ENCODE data around the gene EYS. TPM values are rescaled to one million over a fixed set of nuclear protein-coding genes. Genes with fewer than 3 reads are reported as not detected.

Gene EYS
- total RNA-seq, 1 experiment from 2014 or later = not detected

DNA sequence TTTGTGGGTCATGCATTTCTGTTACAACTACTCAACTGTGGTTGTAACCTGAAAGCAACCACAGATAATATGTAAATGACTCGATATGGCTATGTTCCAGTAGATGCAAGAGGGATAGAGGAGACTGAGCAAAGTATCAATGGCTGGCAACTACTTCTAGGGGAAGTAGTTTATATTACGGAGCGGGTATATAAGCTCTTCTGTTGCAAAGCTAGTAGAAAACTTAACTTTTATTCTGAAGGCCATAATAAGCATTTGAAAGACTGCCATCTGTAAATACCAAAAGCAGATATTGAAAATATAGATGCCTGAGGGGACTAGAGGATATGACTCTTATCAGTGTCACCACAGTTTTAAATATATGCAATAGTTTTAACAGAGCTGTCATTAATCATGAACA lies 1416.2 kb downstream of the EYS start (continued):
- no peak for TF ChIP-seq EGR1 (IDR thresholded peaks at IDR 0.05; ENCODE audit: low read depth)
- TF ChIP-seq POLR2AphosphoS5 (IDR thresholded peaks at IDR 0.05; ENCODE audit: low read depth, low read length) = no peak
- TF ChIP-seq JUND (IDR thresholded peaks at IDR 0.05) = no peak
- no peak for TF ChIP-seq YY1 (IDR thresholded peaks at IDR 0.05; ENCODE audit: extremely low read depth, insufficient replicate concordance, low read depth, low read length)
- TF ChIP-seq RAD21 (IDR thresholded peaks at IDR 0.05; ENCODE audit: low read depth) = no peak
- TF ChIP-seq ZFX (IDR thresholded peaks at IDR 0.05) = no peak

DNA sequence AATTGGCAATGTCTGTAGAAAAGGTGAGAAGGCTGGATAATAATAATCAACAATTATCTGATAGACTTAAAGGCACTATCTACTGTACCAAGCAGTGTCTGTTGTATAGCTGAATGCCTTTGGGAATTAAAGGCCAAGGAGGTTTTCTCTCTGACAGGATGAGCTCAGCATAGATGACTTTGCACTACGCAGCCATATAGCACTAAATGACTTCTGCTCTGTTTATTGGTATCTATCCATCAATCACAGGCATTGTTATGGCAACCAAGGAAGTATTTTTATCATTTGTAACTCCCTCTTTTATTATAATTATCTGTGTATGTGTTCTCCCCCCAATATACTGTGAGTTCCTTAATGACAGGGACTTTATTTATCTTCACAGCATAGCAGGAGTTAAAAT lies 1417.1 kb downstream of the EYS start:
- CTCF ChIA-PET = no interaction called here
- H2AFZ ChIP-seq (ENCODE audit: low read depth, low read length, poor library complexity, severe bottlenecking) = no peak overlapping the region
- ATAC-seq = no peak
- no peak overlapping the region for H3K4me2 ChIP-seq (ENCODE audit: low read length)
- H3K27ac ChIP-seq (ENCODE audit: low read depth, low read length) = no peak overlapping the region
- no peaks in the 10 kb centered on the region for H3K4me1 ChIP-seq (ENCODE audit: control insufficient read depth in 1 of 2, insufficient read depth in 2 of 2, low read length in 2 of 2)
- TF ChIP-seq, protein P1, sequence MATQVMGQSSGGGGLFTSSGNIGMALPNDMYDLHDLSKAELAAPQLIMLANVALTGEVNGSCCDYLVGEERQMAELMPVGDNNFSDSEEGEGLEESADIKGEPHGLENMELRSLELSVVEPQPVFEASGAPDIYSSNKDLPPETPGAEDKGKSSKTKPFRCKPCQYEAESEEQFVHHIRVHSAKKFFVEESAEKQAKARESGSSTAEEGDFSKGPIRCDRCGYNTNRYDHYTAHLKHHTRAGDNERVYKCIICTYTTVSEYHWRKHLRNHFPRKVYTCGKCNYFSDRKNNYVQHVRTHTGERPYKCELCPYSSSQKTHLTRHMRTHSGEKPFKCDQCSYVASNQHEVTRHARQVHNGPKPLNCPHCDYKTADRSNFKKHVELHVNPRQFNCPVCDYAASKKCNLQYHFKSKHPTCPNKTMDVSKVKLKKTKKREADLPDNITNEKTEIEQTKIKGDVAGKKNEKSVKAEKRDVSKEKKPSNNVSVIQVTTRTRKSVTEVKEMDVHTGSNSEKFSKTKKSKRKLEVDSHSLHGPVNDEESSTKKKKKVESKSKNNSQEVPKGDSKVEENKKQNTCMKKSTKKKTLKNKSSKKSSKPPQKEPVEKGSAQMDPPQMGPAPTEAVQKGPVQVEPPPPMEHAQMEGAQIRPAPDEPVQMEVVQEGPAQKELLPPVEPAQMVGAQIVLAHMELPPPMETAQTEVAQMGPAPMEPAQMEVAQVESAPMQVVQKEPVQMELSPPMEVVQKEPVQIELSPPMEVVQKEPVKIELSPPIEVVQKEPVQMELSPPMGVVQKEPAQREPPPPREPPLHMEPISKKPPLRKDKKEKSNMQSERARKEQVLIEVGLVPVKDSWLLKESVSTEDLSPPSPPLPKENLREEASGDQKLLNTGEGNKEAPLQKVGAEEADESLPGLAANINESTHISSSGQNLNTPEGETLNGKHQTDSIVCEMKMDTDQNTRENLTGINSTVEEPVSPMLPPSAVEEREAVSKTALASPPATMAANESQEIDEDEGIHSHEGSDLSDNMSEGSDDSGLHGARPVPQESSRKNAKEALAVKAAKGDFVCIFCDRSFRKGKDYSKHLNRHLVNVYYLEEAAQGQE (IDR thresholded peaks at IDR 0.05; ENCODE audit: low read depth) = no peak
- TF ChIP-seq FOSL1 (IDR thresholded peaks at IDR 0.05; ENCODE audit: low read depth) (no peak), POLR2A (IDR thresholded peaks at IDR 0.05; ENCODE audit: borderline replicate concordance, extremely low read depth, insufficient read depth, insufficient read length) (no peak), SRF (IDR thresholded peaks at IDR 0.05; ENCODE audit: low read depth) (no peak), EGR1 (IDR thresholded peaks at IDR 0.05; ENCODE audit: low read depth) (no peak), EZH2 (IDR thresholded peaks at IDR 0.05) (no peak), JUND (IDR thresholded peaks at IDR 0.05) (no peak), EZH2phosphoT487 (IDR thresholded peaks at IDR 0.05; ENCODE audit: borderline replicate concordance) (no peak), CEBPB (IDR thresholded peaks at IDR 0.05; ENCODE audit: low read depth) (no peak), TCF7L2 (IDR thresholded peaks at IDR 0.05; ENCODE audit: borderline replicate concordance, extremely low read depth, insufficient read depth, insufficient read length) (no peak), SIN3A (IDR thresholded peaks at IDR 0.05; ENCODE audit: low read depth) (no peak), SP1 (IDR thresholded peaks at IDR 0.05; ENCODE audit: low read depth) (no peak), CBX3 (IDR thresholded peaks at IDR 0.05; ENCODE audit: low read depth) (no peak)
- TF ChIP-seq, protein P2, sequence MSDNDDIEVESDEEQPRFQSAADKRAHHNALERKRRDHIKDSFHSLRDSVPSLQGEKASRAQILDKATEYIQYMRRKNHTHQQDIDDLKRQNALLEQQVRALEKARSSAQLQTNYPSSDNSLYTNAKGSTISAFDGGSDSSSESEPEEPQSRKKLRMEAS (IDR thresholded peaks at IDR 0.05) = no peak
- TF ChIP-seq, protein P3, sequence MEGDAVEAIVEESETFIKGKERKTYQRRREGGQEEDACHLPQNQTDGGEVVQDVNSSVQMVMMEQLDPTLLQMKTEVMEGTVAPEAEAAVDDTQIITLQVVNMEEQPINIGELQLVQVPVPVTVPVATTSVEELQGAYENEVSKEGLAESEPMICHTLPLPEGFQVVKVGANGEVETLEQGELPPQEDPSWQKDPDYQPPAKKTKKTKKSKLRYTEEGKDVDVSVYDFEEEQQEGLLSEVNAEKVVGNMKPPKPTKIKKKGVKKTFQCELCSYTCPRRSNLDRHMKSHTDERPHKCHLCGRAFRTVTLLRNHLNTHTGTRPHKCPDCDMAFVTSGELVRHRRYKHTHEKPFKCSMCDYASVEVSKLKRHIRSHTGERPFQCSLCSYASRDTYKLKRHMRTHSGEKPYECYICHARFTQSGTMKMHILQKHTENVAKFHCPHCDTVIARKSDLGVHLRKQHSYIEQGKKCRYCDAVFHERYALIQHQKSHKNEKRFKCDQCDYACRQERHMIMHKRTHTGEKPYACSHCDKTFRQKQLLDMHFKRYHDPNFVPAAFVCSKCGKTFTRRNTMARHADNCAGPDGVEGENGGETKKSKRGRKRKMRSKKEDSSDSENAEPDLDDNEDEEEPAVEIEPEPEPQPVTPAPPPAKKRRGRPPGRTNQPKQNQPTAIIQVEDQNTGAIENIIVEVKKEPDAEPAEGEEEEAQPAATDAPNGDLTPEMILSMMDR (IDR thresholded peaks at IDR 0.05 in 2 of 3, conservative IDR thresholded peaks at IDR 0.05 in 1 of 3; ENCODE audit: borderline replicate concordance in 1 of 3, insufficient read depth in 1 of 3, low read depth in 2 of 3, low read length in 2 of 3) = no peak
- no TSS peak for BruUV-seq (replicated peaks)
- no peaks in the 10 kb centered on the region for H4K20me1 ChIP-seq (ENCODE audit: insufficient read depth)
- no peak overlapping the region for H3K4me3 ChIP-seq (replicated peaks in 1 of 2; ENCODE audit: low read depth in 1 of 2, low read length in 2 of 2)
- RAD21 ChIA-PET (ENCODE audit: low non-redundant PET in 1 of 2, low total read pairs in 2 of 2, uncharacterized antibody in 2 of 2, unreplicated experiment in 2 of 2) = no interaction called here
- H3K79me2 ChIP-seq (ENCODE audit: insufficient read depth, low read length) = no peaks in the 10 kb centered on the region
- H3K36me3 ChIP-seq (ENCODE audit: control insufficient read depth in 1 of 2, insufficient read depth in 2 of 2, low read length in 2 of 2) = no peaks in the 10 kb centered on the region
- DNase-seq (ENCODE audit: low read depth, low spot score) = no peak
- no peak overlapping the region for H3K9ac ChIP-seq (ENCODE audit: low read length)
- no peaks in the 10 kb centered on the region for H3K27me3 ChIP-seq (ENCODE audit: insufficient read depth, low read length)
- intact Hi-C loops (cut with micrococcal nuclease) = no loop called here
- POLR2A ChIA-PET = no interaction called here
- no peaks in the 10 kb centered on the region for H3K9me2 ChIP-seq (ENCODE audit: insufficient read depth)
- peaks cover 0 to 5% of the 10 kb centered on the region in 2 experiments; a peak in 1 of 4 replicates for H3K9me3 ChIP-seq (ENCODE audit: control insufficient read depth in 1 of 2, insufficient read depth in 1 of 2, low read depth in 1 of 2, low read length in 2 of 2)
